DMS53 (cell line): Measurements from ENCODE around the gene CD80.

Experiments
- DNase-seq: peaks from one replicate; lab custom pipeline; 2025; lab: John Stamatoyannopoulos, UW

CD80 gene

GRCh38 chr3:119497820-119498185 lies 61.6 kb downstream of the CD80 start:
- DNase-seq, result peak; percentile 51

- peak; percentile 4 for DNase-seq
Observed at GRCh38 chr3:119494597-119494996, 64.8 kb downstream of the CD80 start.

- no peak for DNase-seq
Observed at GRCh38 chr3:119492810-119493209, 66.6 kb downstream of the CD80 start.

GRCh38 chr3:119492128-119492527 lies 67.3 kb downstream of the CD80 start:
- DNase-seq, result no peak

GRCh38 chr3:119490153-119490552 lies 69.3 kb downstream of the CD80 start:
- no peak for DNase-seq

GRCh38 chr3:119485563-119485962 lies 73.9 kb downstream of the CD80 start:
- DNase-seq, result no peak

GRCh38 chr3:119483101-119483500 lies 76.3 kb downstream of the CD80 start:
- DNase-seq, result no peak

GRCh38 chr3:119481079-119481478 lies 78.3 kb downstream of the CD80 start:
- no peak for DNase-seq
